Activated T-cell treated with anti-CD3 and anti-CD28 coated beads, Interleukin-2, amount 50 U/mL, for 24 hours (primary cell): ENCODE results near the gene SYNPO.

Experiments used
- DNase-seq: peaks from one replicate; pipeline ENCODE4 v3.0.0-alpha.2; 2020
- H3K27ac Mint-ChIP-seq: 2 replicates; pipeline ENCODE4 v1.8.0; 2020; ENCODE audit warnings: mild to moderate bottlenecking, mixed read lengths
- H3K27me3 Mint-ChIP-seq: 2 replicates; pipeline ENCODE4 v1.8.0; 2020; ENCODE audit warnings: mixed read lengths
- H3K36me3 Mint-ChIP-seq: 2 replicates; pipeline ENCODE4 v1.8.0; 2020; ENCODE audit warnings: low read depth, mixed read lengths
- H3K4me1 Mint-ChIP-seq: 2 replicates; pipeline ENCODE4 v1.8.0; 2020; ENCODE audit warnings: low read depth, mixed read lengths
- H3K4me3 Mint-ChIP-seq: 2 replicates; pipeline ENCODE4 v1.8.0; 2020; ENCODE audit warnings: mild to moderate bottlenecking, moderate library complexity, mixed read lengths
- H3K9me3 Mint-ChIP-seq: 2 replicates; pipeline ENCODE4 v1.8.0; 2020; ENCODE audit warnings: mixed read lengths

Gene SYNPO

DNA sequence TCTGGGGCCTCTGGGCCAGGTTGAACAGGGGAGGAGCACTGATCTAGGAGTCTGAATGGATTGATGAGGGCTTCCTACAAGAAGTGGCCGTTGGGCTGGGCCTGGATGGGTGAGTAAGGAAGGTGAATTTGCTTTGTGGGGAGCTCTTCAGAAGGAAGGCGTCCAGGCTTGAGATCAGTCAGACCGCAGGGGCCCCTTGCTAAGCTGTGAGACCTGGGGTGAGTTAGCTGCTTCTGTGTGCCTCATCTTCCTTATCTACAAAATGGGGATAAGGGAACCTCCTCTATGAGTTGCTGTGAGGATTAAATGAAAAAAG, 1.1 kb upstream of the SYNPO start:
- H3K36me3 Mint-ChIP-seq = no peaks in the 10 kb centered on the region
- no peak overlapping the region for H3K27ac Mint-ChIP-seq
- no peak for DNase-seq
- no peaks in the 10 kb centered on the region for H3K4me1 Mint-ChIP-seq
- H3K9me3 Mint-ChIP-seq = no peaks in the 10 kb centered on the region
- H3K4me3 Mint-ChIP-seq = no peak overlapping the region
- peaks cover 9% of the 10 kb centered on the region for H3K27me3 Mint-ChIP-seq

- no peaks in the 10 kb centered on the region for H3K9me3 Mint-ChIP-seq
- peaks cover 9% of the 10 kb centered on the region for H3K27me3 Mint-ChIP-seq
- no peak overlapping the region for H3K27ac Mint-ChIP-seq
- no peak for DNase-seq
- no peaks in the 10 kb centered on the region for H3K36me3 Mint-ChIP-seq
- no peaks in the 10 kb centered on the region for H3K4me1 Mint-ChIP-seq
- no peak overlapping the region for H3K4me3 Mint-ChIP-seq
These were observed 709 bp upstream of the SYNPO start for GRCh38 chr5:150639751-150640150.

- no peak for DNase-seq
- H3K4me1 Mint-ChIP-seq = no peaks in the 10 kb centered on the region
- H3K27me3 Mint-ChIP-seq = peaks cover 9% of the 10 kb centered on the region
- no peak overlapping the region for H3K4me3 Mint-ChIP-seq
- no peaks in the 10 kb centered on the region for H3K9me3 Mint-ChIP-seq
- no peak overlapping the region for H3K27ac Mint-ChIP-seq
- no peaks in the 10 kb centered on the region for H3K36me3 Mint-ChIP-seq
These were observed 628 bp downstream of the SYNPO start for GRCh38 chr5:150641006-150641570.

GRCh38 chr5:150641824-150642566, 1.5 kb downstream of the SYNPO start:
- Mint-ChIP-seq H3K4me3 (no peak overlapping the region), H3K27ac (no peak overlapping the region), H3K9me3 (no peaks in the 10 kb centered on the region), H3K27me3 (peaks cover 3% of the 10 kb centered on the region), H3K4me1 (no peaks in the 10 kb centered on the region), H3K36me3 (no peaks in the 10 kb centered on the region)
- DNase-seq = no peak

GRCh38 chr5:150642567-150642927, 2.1 kb downstream of the SYNPO start:
- Mint-ChIP-seq H3K27me3 (no peaks in the 10 kb centered on the region), H3K9me3 (no peaks in the 10 kb centered on the region), H3K36me3 (no peaks in the 10 kb centered on the region), H3K4me1 (no peaks in the 10 kb centered on the region), H3K27ac (no peak overlapping the region), H3K4me3 (no peak overlapping the region)
- no peak for DNase-seq

- H3K4me3 Mint-ChIP-seq = no peak overlapping the region
- no peaks in the 10 kb centered on the region for H3K9me3 Mint-ChIP-seq
- no peaks in the 10 kb centered on the region for H3K27me3 Mint-ChIP-seq
- no peaks in the 10 kb centered on the region for H3K36me3 Mint-ChIP-seq
- DNase-seq = no peak
- H3K4me1 Mint-ChIP-seq = no peaks in the 10 kb centered on the region
- H3K27ac Mint-ChIP-seq = no peak overlapping the region
These were observed 2.7 kb downstream of the SYNPO start for GRCh38 chr5:150642991-150643710.

GRCh38 chr5:150644058-150644457, 3.6 kb downstream of the SYNPO start:
- Mint-ChIP-seq H3K36me3 (no peaks in the 10 kb centered on the region), H3K27ac (no peak overlapping the region), H3K4me1 (no peaks in the 10 kb centered on the region), H3K9me3 (no peaks in the 10 kb centered on the region), H3K4me3 (no peak overlapping the region), H3K27me3 (no peaks in the 10 kb centered on the region)
- DNase-seq = no peak

DNA sequence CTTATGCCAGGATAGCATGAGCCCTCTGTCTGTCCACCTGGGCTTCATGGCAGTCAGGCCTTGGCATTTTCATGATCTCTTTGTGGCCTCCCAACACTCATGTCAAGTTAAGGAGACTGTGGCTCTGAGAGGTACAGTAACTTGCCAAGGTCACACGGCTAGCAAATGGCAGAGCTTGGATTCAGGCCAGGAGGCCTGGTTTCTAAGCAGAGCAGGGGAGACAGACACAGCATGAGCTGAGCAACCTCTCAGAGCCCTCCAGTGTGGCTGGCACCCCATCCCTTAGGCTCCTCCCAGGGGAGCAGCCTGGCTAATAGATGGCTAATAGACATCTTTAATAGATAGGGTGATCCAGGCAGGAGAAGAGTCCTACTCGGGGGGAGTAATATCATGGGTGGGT, 4.1 kb downstream of the SYNPO start:
- H3K4me1 Mint-ChIP-seq = no peaks in the 10 kb centered on the region
- no peaks in the 10 kb centered on the region for H3K27me3 Mint-ChIP-seq
- H3K9me3 Mint-ChIP-seq = no peaks in the 10 kb centered on the region
- DNase-seq = no peak
- H3K27ac Mint-ChIP-seq = no peak overlapping the region
- H3K36me3 Mint-ChIP-seq = no peaks in the 10 kb centered on the region
- no peak overlapping the region for H3K4me3 Mint-ChIP-seq

GRCh38 chr5:150645070-150645700, 4.7 kb downstream of the SYNPO start:
- no peaks in the 10 kb centered on the region for H3K36me3 Mint-ChIP-seq
- H3K27ac Mint-ChIP-seq = no peak overlapping the region
- no peaks in the 10 kb centered on the region for H3K9me3 Mint-ChIP-seq

DNA sequence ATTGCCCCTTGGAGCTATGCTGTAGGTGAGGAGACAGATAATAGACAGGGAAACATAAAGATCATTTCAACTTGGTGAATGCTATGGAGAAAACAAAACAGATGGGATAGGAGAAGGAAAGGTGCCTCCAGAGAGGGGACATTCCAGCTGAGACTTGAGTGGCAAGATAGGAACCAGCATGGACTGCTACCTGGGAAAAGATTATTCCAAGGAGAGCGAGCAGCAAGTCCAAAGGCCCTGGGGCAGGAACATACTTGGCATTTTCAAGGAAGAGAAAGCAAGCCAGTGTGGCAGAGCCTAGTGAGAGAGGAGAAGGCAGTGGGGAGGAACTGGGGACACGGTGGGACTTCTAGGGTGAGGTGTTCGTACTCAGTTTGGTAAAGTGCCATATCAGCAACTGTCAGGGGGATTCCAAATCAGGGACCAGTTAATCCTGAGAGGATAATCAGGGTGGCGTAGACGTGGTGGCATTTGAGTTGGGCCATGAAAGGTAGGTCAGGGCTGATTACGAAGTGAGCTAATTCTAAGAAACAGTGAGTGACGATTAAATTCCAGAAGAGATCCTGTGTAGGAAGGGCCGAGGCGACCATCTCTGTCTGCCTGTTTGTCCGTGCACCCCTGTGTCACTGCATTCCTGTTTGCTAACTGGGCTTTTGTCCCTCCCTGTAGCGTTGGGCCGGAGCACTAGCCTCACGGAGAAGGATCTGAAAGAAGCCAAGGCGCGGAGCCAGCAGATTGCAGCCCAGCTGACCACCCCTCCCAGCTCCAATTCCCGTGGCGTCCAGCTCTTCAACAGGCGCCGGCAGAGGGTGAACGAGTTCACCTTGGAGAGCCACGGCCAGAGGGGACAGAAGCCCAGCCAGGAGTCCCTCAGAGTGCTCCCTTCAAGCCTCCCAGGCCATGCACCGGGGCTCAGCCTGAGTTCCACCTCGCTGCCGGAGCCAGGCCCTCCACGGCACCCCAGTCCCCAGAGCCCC, 7.1 kb downstream of the SYNPO start:
- Mint-ChIP-seq H3K27me3 (no peaks in the 10 kb centered on the region), H3K4me1 (no peaks in the 10 kb centered on the region), H3K36me3 (no peaks in the 10 kb centered on the region), H3K9me3 (no peaks in the 10 kb centered on the region), H3K27ac (no peak overlapping the region), H3K4me3 (no peak overlapping the region)
- no peak for DNase-seq

More at GRCh38 chr5:150645070-150645700, 4.7 kb downstream of the SYNPO start:
- DNase-seq = no peak
- Mint-ChIP-seq H3K27me3 (no peaks in the 10 kb centered on the region), H3K4me3 (no peak overlapping the region), H3K4me1 (no peaks in the 10 kb centered on the region)

DNA sequence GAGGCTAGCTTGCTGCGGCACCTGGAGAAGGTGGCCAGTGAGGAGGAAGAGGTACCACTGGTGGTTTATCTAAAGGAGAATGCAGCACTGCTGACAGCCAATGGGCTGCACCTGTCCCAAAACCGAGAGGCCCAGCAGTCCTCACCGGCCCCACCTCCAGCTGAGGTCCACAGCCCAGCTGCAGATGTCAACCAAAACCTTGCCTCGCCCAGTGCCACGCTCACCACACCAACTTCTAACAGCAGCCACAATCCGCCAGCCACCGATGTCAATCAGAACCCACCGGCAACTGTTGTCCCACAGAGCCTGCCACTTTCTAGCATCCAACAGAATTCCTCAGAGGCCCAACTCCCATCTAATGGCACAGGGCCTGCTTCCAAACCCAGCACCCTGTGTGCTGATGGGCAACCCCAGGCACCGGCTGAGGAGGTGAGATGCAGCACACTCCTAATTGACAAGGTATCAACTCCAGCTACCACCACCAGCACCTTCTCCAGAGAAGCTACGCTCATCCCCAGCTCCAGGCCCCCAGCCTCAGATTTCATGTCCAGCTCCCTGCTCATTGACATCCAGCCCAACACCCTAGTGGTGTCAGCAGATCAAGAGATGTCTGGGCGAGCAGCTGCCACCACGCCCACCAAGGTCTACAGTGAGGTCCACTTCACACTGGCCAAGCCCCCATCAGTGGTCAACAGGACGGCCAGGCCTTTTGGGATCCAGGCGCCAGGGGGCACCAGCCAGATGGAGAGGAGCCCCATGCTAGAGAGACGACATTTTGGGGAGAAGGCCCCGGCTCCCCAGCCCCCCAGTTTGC, 8.0 kb downstream of the SYNPO start:
- Mint-ChIP-seq H3K4me1 (no peaks in the 10 kb centered on the region), H3K36me3 (no peaks in the 10 kb centered on the region), H3K27ac (no peak overlapping the region), H3K27me3 (no peaks in the 10 kb centered on the region), H3K4me3 (no peak overlapping the region), H3K9me3 (no peaks in the 10 kb centered on the region)
- DNase-seq = no peak

GRCh38 chr5:150649108-150650020, 8.9 kb downstream of the SYNPO start:
- no peaks in the 10 kb centered on the region for H3K27me3 Mint-ChIP-seq
- H3K9me3 Mint-ChIP-seq = no peaks in the 10 kb centered on the region
- H3K27ac Mint-ChIP-seq = no peak overlapping the region
- DNase-seq = no peak
- no peaks in the 10 kb centered on the region for H3K36me3 Mint-ChIP-seq
- no peak overlapping the region for H3K4me3 Mint-ChIP-seq
- H3K4me1 Mint-ChIP-seq = no peaks in the 10 kb centered on the region
